HG03159 (cell line): ENCODE measurements around the gene ODAD3.
"Not testable (repeated sequence)": the region's sequence is repeated elsewhere in the genome, so short reads cannot be mapped to it uniquely, and the experiment has no call there.

Experiments
- ATAC-seq: cut with Tn5 transposase; IDR thresholded peaks from one replicate; pipeline ENCODE4 v1.9.1; 2021; ENCODE audit warnings: mild to moderate bottlenecking, moderate library complexity; ENCODE audit not compliant: unreplicated experiment

ODAD3 gene

DNA sequence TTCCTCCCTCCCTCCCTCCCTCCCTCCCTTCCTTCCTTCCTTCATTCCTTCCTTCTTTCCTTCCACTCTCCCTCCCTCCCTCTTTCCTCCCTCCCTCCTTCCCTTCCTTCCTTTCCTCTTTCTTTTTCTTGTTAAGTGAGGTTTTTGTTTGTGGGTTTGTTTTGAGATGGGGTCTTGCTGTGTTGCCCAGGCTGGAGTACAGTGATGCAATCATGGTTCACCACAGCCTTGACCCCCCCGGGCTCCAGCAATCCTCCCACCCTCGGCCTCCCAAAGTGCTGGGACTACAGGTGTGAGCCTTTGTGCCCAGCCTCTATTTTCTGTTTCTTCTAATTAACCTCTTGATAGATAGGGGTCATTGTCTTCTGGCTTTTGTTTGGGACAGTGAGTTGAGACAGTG is 26.5 kb upstream of the ODAD3 start:
- ATAC-seq = no peak

DNA sequence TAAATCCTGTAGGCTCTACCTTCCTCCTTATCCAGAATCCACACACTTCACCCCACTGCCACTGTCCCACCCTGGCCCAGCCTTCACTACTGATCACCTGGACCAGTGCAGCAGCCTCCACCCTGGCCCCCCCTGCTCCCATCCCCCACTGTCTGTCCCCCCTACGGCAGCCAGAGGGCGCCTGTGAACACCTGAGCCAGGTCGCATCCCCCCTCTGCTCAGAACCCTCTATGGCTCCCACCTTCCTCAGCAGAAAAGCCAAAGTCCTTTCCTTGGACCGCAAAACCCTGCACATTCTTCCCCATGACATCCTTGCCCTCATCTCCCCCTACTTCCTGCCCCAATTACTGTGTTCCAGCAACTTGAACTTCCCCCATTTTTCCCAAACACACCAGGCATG is 25.3 kb upstream of the ODAD3 start:
- ATAC-seq = no peak

DNA sequence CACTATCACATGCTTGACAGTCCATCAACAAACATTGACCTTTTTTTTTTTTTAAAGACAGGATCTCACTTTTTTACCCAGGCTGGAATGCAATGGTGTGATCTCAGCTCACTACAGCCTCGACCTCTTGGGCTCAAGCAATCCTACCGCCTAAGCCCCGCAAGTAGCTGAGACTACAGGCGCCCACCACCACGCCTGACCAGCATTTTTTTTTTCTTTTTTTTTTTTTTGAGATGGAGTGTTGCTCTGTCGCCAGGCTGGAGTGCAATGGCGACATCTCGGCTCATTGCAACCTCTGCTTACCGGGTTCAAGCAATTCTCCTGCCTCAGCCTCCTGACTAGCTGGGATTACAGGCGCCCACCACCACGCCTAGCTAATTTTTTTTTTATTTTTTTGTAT is 24.0 kb upstream of the ODAD3 start:
- not testable (repeated sequence) for ATAC-seq

DNA sequence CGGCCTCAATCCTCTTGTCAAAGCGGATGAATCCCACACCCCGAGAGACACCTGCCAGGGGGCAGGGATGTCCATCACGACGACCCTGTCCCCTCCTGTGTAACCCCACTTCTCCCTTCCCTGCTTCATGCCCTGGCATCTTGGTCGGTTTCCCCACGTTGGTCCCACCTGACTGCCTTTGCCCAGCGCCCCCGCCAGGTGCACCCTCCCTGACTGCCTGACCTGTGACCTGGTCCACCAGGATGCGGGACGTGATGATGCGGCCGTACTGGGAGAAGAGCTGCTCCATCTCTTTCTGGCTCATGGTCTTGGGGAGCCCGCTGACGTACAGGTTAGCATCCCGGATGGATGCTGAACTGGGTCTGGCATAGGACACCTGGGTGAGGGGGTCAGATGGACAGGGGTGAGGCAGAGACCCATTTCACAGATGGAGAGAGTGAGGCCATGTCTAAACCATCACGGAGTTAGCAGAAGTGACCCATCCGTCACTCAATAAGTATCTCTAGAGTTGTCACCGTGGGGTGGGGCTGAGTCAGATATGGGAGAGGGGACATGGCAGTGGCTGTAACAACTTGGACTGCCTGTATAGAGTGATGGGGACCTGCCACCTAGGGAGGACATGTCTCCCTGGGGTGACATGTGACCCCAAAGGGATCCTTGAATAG is 23.4 kb upstream of the ODAD3 start:
- ATAC-seq = no peak

DNA sequence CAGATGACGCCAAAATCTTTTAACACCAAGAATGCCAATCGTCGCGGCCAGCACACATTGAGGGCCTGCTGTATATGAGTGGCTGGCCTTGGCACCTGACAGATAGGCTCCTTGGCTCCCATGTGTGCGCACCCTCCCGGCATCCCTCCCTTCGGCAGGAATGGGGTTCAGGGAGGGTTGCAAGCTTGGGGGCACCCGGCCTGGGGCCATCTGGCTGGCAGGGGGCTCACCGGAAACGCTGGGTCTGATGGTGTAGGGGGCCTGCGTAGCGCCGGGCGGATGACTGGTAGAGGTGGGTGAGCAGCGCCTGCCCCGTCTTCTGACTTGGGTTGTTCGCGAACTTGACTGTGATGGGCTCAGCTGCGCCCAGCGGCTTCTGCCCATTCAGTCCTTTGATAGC is 22.9 kb upstream of the ODAD3 start:
- no peak for ATAC-seq

DNA sequence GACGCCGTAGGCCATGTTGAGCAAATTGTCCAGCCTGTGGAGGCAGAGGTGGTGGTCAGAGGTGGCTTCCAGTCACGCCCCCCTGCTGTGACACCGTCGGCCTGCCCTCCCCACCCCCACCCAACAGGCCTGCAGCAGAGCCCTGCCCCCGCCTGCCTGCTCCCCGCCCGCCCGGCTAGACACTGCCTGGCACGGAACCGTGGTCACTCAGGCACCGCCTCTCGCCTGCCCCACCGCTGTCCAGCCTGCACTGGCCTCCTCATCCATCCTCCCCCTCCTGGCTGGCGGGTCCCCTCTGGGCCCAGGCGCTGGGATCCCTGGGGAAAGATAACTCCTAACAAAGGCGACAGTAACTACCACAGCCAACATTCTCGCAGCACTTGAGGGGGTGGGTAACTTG is 22.2 kb upstream of the ODAD3 start:
- ATAC-seq = no peak

DNA sequence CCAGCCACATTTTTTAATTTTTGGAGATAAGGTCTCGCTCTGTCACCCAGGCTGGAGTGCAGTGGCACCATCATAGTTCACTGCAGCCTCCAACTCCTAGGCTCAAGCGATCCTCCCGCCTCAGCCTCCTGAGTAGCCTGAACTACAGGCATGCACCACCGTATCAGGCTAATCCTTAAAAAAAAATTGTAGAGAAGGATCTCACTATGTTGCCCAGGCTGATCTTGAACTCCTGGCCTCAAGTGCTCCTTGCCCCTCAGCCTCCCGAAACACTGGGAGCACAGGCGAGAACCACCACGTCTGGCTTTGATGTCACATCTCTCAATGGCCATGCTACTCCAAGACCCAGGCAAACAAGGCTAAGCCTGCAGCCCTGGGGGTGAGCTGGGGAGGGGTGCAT is 21.7 kb upstream of the ODAD3 start:
- no peak for ATAC-seq

DNA sequence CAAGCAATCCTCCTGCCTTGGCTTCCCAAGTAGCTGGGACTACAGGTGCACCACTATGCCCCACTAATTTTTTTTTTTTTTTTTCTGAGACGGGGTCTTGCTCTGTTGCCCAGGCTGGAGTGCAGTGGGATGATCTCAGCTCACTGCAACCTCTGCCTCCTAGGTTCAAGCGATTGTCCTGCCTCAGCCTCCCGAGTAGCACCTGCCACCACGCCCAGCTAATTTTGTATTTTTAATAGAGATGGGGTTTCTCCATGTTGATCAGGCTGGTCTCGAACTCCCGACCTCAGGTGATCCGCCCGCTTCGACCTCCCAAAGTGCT is 20.3 kb upstream of the ODAD3 start:
- ATAC-seq = not testable (repeated sequence)

DNA sequence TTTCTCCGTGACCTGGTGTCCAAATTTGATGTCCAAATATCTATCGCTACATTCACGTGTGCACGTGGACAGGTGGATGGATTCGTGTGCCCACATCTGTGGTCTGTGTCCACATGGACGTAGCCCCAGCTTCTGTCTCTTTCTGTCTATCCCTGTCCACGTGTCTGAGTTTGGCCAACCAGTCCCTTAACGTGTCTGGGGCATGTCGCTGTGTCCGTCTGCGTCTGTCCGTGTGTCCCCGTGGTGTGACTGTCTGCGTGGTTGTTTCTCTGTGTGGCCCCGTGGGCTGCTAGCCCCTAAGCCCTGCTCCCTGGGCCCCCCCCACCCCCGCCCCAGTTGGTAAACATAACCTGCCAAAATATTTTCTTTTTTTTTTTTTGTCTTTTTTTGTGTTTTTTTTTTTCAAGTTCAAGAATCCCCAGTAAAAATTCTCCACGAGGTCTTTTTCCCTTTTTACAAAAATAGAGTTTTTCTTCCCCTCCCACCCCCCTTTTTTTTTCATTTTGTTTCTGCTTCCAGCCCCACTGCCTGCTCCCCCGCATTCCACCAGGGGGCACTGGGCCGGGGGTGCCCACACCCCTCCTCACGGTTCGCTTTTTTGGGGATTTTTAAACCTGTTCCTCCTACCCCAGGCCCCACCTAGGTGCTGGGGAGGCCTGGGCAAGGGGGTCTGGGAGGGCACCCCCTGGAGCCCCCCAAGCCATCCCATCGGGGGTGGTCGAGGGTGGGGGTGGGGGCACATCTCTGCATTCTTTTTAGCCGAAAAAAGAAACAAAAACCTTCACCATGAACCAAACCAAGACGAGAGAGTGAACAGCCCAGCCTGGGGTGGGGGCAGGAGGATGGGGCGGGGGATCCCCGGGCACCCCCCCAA is 18.8 kb upstream of the ODAD3 start:
- ATAC-seq = no peak

DNA sequence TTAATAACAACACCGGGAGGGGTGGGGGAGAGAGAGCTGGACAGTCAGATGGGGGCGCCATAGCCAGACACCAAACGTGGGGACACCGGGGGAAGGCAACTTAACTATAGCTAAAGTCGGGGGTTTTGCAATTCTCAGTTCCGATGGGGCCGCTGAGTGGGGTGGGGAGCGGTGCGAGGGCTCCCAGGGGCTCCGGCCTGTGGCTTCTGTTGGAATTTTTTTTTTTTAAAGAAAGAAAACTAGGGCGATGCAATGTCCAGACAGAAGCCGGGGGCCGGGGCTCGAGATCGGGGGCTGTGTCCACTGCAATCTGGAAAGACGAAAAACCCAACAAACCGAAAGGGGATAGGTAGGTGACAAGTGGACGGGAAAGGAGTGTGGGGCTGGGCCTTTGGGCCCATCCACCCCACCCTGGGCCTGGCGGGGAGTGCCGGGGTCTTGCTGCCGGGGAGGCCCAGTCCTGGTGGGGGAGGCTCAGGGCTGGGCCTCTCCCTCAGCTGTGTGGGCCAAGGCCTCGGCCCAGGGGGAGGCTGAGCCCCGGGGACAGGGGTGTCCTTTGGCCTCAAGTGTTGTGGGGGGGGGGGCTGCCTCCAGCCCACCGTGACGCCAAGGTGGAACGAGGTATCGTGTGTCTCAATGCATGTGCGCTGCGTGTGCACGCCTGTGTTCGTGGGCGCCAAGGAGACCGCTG is 17.8 kb upstream of the ODAD3 start:
- ATAC-seq = no peak

DNA sequence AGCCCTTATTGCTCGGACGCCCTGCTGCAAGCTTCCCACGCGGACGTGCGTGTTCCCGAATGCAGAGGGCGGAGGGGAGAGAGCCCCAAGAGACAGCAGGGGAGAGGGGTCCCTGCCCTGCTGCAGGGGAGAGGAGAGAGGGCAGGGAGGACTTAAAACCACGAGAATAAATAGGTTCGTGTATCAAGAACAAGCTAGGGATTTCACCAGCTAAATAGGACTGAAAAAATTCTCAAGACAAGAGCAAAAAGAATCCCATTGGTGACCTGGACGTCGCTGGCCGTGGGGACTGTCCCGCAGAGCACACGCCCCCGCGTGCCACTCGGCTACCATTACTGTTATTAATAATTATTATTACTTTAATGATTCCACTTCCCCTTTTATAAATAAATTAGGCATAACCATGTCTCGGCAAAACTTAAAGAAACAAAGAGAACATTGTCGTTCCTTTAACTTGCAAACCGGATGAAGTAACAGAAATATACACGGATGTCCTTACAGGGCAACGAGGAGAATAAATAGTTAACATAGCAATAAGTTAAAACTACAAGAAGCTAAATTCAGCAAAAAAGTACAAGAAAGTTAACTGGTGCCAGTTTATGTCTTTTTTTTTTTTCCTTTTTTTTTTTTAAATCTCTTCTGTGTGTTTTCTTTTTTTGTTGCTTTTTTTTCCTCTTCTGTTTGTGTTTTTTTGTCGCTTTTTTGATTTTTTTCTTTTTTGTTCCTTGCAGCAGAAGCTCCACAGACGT is 17.1 kb upstream of the ODAD3 start:
- no peak for ATAC-seq

DNA sequence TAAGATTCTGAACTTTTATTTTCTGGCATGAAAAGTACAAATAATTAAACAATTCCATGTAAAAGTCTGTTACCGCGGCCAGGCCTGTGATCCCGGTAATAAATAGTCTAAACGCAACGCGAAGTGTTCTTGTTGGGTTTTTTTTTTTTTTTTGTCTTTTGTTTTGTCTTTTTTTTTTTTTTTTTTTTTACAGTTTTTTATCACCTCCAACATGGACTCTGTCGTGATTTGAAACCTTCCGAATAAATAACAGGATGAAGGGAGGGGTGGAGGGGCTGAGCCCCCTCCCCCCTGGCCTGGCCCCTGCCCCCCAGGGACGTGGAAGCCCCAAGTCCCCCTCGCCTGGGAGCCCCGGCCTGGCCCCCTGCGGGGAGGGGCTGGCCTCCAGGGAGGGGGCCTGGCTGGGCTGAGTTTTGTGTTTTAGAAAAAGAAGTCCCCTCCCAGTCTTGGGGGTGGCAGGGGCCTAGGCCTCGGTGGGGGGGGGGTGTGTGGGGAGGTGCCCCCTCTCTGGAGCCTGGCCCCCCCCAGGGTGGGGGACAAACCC is 16.5 kb upstream of the ODAD3 start:
- no peak for ATAC-seq

DNA sequence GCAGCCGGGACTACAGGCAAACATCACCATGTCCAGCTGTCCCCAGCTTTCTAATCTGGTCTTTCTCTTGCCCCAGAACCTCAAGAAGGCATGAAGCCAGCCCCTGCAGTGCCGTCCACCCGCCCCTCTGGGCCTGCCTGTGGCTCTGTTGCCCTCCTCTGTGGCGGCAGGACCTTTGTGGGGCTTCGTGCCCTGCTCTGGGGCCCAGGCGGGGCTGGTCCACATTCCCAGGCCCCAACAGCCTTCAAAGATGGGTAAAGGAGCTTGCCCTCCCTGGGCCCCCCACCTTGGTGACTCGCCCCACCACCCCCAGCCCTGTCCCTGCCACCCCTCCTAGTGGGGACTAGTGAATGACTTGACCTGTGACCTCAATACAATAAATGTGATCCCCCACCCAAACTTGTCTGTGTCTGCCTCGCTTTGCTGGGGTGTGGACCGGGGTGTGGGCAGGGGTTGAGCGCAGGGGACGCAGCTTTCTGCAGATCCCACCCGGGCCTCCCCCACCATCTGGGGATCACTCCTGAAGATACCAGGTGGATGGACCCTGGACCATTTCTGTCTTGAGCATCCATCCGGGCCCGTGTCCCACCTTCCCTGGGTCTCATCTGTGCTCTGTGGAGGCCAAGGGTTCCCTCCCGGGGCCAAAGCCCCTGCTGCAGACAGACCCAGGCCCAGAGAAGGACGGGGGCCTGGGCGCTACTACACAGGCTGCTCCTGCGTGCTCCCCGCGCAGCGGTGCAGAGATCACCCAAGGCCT is 15.8 kb upstream of the ODAD3 start:
- ATAC-seq = no peak

DNA sequence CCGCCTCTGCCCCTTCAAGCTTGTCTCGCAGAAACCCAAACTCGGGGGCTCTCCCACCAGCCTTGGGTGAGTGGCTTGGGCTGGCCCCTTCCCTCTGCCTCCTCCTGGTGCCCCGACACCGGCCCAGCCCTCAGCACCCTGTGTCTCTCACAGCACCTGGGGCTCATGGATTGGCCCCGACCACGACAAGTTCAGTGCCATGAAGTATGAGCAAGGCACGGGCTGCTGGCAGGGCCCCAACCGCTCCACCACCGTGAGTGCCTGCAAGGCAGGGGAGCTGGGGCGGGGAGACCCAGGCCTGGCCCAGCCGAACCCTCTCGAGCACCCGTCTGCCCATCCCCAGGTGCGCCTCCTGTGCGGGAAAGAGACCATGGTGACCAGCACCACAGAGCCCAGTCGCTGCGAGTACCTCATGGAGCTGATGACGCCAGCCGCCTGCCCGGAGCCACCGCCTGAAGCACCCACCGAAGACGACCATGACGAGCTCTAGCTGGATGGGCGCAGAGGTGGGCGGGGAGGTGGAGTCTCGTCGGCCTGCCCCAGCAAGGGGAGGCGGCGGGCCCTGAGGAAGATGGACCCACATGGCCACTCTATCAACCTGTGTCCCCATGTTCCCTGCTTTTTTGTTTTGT is 14.1 kb upstream of the ODAD3 start:
- no peak for ATAC-seq

DNA sequence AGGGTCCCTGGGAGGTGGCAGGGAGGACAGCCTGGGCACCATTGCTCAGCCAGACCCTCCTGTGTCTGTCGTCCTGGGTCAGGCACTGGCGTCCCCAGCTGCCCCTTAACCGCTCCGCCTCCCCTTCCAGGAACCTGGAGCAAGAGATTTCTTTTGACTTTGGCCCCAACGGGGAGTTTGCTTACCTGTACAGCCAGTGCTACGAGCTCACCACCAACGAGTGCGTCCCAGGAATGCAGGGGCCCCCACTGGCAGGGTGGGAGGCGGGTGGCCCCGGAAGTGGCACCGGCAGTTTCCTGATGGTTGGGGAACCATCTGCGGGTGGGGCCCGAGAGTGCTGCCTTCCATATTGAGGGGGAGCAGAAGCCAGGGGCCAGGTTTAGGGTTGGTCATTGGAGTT is 13.5 kb upstream of the ODAD3 start:
- no peak for ATAC-seq

DNA sequence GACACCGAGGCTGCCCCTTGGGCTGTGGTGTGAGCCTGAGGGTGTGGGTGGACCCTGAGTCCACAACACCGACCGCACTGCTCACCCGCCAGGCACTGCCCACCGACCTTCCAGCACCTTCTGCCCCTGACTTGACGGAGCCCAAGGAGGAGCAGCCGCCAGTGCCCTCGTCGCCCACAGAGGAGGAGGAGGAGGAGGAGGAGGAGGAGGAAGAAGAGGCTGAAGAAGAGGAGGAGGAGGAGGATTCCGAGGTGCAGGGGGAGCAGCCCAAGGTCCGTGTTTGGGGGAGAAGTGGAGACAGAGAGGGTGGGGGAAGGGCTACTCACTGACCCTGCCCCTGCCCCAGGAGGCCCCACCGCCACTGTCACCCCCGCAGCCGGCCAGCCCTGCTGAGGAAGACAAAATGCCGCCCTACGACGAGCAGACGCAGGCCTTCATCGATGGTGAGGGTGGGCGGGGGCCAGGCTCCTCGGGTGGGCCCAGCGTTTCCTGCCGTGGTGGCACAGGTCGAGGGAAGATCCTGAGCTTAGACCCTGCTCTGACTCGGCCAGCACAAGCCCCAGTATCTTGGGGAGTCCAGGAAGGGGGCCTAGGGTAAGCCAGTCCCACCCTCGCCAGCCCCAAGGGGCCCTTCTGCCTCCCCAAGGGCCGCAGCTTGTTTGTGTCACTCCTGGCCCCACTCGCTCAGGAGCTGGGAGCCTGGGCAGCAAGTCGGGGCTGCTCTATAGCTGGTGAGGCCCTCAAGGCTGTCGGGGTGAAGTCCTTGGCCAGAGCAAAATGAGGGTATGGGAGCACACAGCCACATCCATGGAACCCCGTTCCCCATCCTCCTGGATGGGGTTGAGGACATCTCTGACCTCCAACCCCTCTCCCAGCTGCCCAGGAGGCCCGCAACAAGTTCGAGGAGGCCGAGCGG is 12.7 kb upstream of the ODAD3 start:
- no peak for ATAC-seq

DNA sequence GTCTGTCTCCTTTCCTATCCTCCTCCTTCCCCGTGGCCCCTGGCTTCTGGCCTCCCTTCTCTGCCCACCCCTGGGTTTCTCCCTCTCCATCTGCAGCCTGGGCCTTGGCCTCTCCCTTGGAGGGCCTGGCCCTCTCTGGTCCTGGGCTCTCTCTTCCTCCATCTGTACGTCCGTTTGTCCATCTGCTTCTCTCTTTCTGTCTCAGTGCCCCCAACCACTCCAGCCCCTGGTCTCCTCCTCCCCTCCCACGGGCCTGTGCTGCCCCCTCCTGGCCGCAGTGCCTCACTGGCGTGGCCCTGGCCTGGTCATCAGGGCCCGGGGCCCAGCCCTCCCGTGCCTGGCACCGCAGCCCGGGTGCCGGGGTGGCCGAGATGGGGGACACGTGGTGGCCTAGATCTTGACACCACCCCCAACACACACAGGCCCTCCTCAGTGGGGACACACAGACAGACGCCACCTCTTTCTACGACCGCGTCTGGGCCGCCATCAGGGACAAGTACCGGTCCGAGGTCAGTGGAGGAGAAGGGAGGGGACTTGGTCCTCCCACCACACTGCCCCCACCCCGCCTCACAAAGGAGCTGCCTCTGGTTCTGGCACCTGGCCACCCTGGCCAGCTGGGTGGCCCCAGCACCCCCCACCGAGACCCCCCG is 11.9 kb upstream of the ODAD3 start:
- no peak for ATAC-seq

DNA sequence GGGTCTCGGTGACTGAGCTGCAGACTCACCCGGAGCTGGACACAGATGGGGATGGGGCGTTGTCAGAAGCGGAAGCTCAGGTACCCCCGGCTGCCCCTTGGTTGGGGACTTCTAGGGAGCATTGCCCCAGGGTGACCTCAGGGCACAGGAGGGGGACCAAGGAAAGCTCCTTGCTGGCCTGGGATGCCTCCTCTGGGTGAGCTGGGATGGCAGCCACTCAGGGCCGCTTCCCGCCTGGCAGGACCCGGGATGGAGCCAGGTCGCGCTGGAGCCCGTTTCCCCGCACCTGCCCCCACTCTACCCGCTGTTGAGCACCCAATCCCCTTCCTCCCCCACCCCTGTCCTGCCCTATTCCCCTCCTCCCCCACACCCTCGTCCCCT is 11.3 kb upstream of the ODAD3 start:
- ATAC-seq = no peak
